MG63 (cell line): ENCODE data around the gene ANXA2R. TPM values are rescaled to one million over a fixed set of nuclear protein-coding genes. Genes with fewer than 3 reads are reported as not detected.
"Not testable (repeated sequence)": the region's sequence is repeated elsewhere in the genome, so short reads cannot be mapped to it uniquely, and the experiment has no call there.

Experiments
- DNase-seq: peaks from one replicate; pipeline ENCODE4 v3.0.0-alpha.2; 2020
- H3K27me3 ChIP-seq: fragments of 250-450 bp; sonication (Bioruptor Pico); 2 replicates; pipeline ENCODE4 v1.5.1; 2020; ENCODE audit warnings: mild to moderate bottlenecking, moderate library complexity
- H3K36me3 ChIP-seq: fragments of 250-450 bp; sonication (Bioruptor Pico); 2 replicates; pipeline ENCODE4 v1.5.1; 2020; ENCODE audit warnings: mild to moderate bottlenecking, moderate library complexity
- H3K4me3 ChIP-seq: fragments of 250-450 bp; sonication (Bioruptor Pico); 2 replicates; pipeline ENCODE4 v1.5.1; 2020; ENCODE audit warnings: mild to moderate bottlenecking, moderate library complexity
- H3K9me3 ChIP-seq: fragments of 250-450 bp; sonication (Bioruptor Pico); 2 replicates; pipeline ENCODE4 v1.5.1; 2020; ENCODE audit warnings: mild to moderate bottlenecking, moderate library complexity
- total RNA-seq: library from RNA; depleted of rRNA; stranded (reverse); fragments of >200 nt; shearing (Covaris generic); gene quantifications from 2 replicates; pipeline ENCODE4 v1.2.3, GENCODE V29; 2014; ENCODE audit warnings: low replicate concordance

Gene ANXA2R
- total RNA-seq, 1 experiment from 2014 or later = 4.3 TPM

- DNase-seq = peak; percentile 60
- Histone ChIP-seq H3K36me3 (peaks cover 2% of the 10 kb centered on the region; the same call in 1 of the 2 replicates), H3K27me3 (no peaks in the 10 kb centered on the region), H3K4me3 (peak overlapping the region; percentile 63), H3K9me3 (no peaks in the 10 kb centered on the region)
Observed at GRCh38 chr5:43041669-43042175, 1.6 kb upstream of the ANXA2R start.

GRCh38 chr5:43041110-43041668 is 1.1 kb upstream of the ANXA2R start:
- H3K9me3 ChIP-seq = no peaks in the 10 kb centered on the region
- peaks cover 2% of the 10 kb centered on the region; the same call in 1 of the 2 replicates for H3K36me3 ChIP-seq
- DNase-seq = peak; percentile 48
- H3K27me3 ChIP-seq = no peaks in the 10 kb centered on the region
- peak overlapping the region; percentile 63 for H3K4me3 ChIP-seq

DNA sequence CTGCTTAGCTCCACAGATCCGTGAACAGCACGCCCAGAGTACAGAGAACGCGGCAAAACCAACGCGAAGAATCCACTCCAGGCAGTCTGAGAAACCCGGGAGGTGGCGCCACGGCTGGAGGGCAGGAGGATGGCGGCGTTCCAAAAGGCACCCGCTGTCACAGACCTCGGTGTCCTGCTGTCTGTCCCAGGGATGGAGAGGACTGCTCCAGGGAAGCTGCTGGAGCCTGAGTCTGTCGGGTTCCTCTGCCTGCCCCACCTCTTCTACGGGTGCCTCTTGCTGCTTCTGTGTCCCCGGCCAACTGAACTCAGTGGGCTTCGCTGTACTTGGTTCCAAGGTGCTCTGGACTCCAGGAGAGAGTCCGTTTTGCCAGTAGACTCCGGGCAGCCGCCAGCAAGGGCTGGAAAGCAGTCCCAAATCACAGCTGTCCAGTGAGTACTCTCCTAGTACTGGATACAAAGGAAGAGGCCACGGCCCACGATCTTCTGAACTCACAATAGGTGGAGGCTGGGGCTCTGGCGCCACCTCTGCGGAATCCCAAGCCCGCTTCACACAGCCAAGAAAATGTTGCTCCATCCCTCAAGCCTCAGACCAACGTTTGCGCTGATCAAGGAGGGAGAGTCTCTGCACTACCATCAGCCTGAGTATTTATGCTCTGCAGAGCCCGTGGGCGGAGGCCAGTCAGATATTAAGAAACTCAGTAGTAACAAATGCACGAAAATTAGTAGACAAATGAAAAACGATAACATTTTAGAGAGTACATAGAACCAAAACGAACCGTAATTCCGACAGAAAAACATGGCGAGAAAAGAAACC is 440 bp downstream of the ANXA2R start:
- Histone ChIP-seq H3K36me3 (peaks cover 2% of the 10 kb centered on the region; the same call in 1 of the 2 replicates), H3K4me3 (peak overlapping the region; percentile 63), H3K9me3 (no peaks in the 10 kb centered on the region), H3K27me3 (no peaks in the 10 kb centered on the region)
- peak; percentile 79 for DNase-seq

DNA sequence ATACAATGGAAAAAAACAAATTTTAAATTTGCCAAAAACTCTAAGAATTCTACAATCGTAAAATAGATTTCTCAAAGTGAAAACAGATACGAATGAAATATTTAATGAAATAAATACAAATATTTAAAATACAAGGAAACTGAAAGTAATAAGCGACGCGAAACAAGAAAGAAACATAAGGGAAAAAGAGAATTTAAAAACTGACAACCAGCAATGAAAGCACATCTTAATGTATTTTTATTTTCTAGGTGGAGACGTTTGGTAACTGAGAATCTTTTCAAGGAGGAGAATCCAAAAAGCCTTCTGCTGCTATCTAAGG is 1.0 kb downstream of the ANXA2R start:
- Histone ChIP-seq H3K4me3 (peak overlapping the region; percentile 63), H3K27me3 (no peaks in the 10 kb centered on the region), H3K36me3 (no peaks in the 10 kb centered on the region; the same call in 1 of the 2 replicates), H3K9me3 (no peaks in the 10 kb centered on the region)
- no peak for DNase-seq

GRCh38 chr5:43038496-43038989 is 1.6 kb downstream of the ANXA2R start:
- H3K36me3 ChIP-seq = no peaks in the 10 kb centered on the region
- no peaks in the 10 kb centered on the region for H3K27me3 ChIP-seq
- no peak for DNase-seq
- H3K9me3 ChIP-seq = no peaks in the 10 kb centered on the region
- peak overlapping the region; percentile 63 for H3K4me3 ChIP-seq

- Histone ChIP-seq H3K4me3 (peak overlapping the region; percentile 63), H3K27me3 (no peaks in the 10 kb centered on the region), H3K9me3 (no peaks in the 10 kb centered on the region), H3K36me3 (no peaks in the 10 kb centered on the region)
- no peak for DNase-seq
Observed at GRCh38 chr5:43037636-43038495, 2.3 kb downstream of the ANXA2R start.

GRCh38 chr5:43036856-43037635 is 3.1 kb downstream of the ANXA2R start:
- no peaks in the 10 kb centered on the region for H3K9me3 ChIP-seq
- no peaks in the 10 kb centered on the region for H3K36me3 ChIP-seq
- H3K4me3 ChIP-seq = peak overlapping the region; percentile 63
- H3K27me3 ChIP-seq = no peaks in the 10 kb centered on the region
- DNase-seq = peak; percentile 38

- Histone ChIP-seq H3K4me3 (no peak overlapping the region), H3K36me3 (no peaks in the 10 kb centered on the region), H3K27me3 (no peaks in the 10 kb centered on the region), H3K9me3 (no peaks in the 10 kb centered on the region)
- no peak for DNase-seq
Observed at GRCh38 chr5:43036409-43036808, 3.7 kb downstream of the ANXA2R start.

DNA sequence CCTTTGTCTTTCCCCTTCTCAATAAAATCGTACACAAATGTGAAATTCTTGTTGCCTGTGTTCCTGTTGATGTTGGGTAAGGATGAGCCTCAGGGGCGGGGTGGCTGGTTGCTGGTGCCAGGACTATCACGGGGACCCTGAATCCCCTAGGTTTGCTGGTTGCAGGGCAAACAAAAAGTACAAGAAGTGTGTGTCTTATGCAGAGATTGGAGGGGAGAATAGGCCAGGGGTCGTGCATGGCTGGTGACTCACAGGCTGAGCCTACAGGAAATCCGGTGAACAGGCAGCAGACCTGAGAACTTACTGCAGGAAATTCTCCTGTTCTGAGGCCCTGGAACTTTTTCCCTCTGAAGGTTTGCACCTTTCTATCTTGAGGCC is 5.5 kb downstream of the ANXA2R start:
- no peaks in the 10 kb centered on the region for H3K9me3 ChIP-seq
- H3K27me3 ChIP-seq = no peaks in the 10 kb centered on the region
- H3K4me3 ChIP-seq = no peak overlapping the region
- DNase-seq = no peak
- no peaks in the 10 kb centered on the region for H3K36me3 ChIP-seq

DNA sequence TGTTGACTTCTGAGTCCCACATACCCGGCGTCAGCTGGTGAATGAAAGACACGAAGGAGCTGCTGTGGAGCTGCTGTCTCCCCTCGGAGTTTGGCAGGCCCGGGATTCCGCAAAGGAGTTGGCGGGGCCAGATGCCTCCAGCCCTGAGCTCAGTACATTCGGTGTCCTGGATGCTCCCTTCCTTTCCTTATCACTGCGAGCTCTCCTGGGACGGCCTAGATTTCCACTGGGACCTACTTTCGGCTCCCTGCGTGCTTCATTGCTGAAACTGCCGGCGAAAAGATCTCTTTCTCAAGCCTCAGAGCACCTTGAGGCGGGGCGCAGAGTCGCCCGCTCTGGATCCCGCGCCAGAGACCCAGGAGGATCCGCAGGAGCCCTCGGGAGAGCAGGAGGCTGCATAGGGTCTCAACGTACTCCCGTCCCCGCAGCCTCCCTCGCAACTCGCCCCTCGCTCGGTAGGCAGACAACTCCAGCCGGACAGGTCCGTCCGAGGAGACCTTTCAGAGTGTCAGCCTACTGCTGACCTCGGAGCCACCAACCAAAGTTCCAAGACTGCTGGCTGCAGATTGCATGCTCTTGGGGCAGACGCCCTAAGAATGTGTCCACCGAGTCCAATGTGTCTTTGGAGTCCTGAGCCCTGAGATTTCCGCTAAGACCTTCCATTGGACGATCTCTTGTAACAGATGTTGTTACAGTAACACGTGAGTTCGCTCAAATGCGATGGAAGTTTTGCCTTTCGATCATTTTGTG is 6.1 kb downstream of the ANXA2R start:
- Histone ChIP-seq H3K4me3 (no peak overlapping the region), H3K9me3 (no peaks in the 10 kb centered on the region), H3K27me3 (no peaks in the 10 kb centered on the region), H3K36me3 (no peaks in the 10 kb centered on the region)
- DNase-seq = no peak

DNA sequence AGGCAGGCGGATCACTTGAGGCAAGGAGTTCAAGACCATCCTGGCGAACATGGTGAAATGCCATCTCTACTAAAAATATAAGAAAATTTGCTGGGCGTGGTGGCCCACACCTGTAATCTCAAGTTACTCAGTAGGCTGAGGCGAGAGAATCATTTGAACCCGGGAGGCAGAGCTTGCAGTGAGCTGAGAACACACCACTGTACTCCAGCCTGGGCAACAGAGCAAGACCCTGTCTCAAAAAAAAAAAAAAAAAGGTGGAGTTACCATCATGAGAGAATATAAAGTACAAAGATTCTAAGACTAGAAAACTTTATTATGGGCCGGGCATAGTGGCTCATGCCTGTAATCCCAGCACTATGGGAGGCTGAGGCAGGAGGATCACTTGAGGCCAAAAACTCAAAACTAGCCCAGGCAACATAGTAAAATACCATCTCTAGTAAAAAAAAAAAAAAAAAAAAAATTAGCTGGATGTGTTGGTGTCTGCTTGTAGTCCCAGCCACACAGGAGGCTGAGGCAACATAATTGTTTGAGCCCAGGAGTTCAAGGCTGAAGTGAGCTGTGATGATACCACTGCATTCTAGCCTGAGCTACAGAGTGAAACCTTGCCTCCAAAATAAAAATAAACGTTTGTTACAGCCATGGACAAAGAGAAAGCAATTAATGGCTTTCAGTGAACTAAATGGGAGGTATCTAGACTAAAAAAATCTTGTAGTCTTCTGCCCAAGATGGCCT is 12.9 kb downstream of the ANXA2R start:
- H3K9me3 ChIP-seq = no peaks in the 10 kb centered on the region
- no peaks in the 10 kb centered on the region for H3K36me3 ChIP-seq
- no peak overlapping the region for H3K4me3 ChIP-seq
- DNase-seq = no peak
- no peaks in the 10 kb centered on the region for H3K27me3 ChIP-seq

- not testable (repeated sequence) for H3K4me3 ChIP-seq, H3K9me3 ChIP-seq, DNase-seq, H3K36me3 ChIP-seq, H3K27me3 ChIP-seq
Observed at GRCh38 chr5:43025184-43025950, 14.8 kb downstream of the ANXA2R start.

DNA sequence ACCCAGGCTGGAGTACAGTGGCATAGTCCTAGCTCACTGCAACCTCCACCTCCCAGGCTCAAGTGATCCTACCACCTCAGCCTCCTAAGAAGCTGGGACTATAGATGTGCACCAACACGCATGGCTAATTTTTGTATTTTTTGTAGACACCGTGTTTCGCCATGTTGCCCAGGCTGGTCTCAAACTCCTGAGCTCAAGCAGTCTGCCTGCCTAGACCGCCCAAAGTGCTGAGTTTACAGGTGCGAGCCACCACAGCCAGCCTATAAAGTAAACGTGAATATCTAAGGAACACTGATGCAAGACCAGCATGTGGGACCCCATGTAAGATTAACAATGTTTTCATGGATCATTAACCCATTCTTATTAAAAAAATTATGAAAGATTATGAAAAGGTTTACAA is 15.9 kb downstream of the ANXA2R start:
- Histone ChIP-seq H3K27me3 (no peaks in the 10 kb centered on the region), H3K4me3 (no peak overlapping the region)
- DNase-seq = no peak

GRCh38 chr5:43021151-43021550 is 19.0 kb downstream of the ANXA2R start:
- Histone ChIP-seq H3K4me3 (no peak overlapping the region), H3K9me3 (no peaks in the 10 kb centered on the region), H3K36me3 (no peaks in the 10 kb centered on the region), H3K27me3 (no peaks in the 10 kb centered on the region)
- DNase-seq = no peak

More for the DNA sequence above, 15.9 kb downstream of the ANXA2R start:
- Histone ChIP-seq H3K36me3 (no peaks in the 10 kb centered on the region), H3K9me3 (no peaks in the 10 kb centered on the region)

GRCh38 chr5:43020399-43020746 is 19.7 kb downstream of the ANXA2R start:
- H3K36me3 ChIP-seq = no peaks in the 10 kb centered on the region
- DNase-seq = no peak
- H3K27me3 ChIP-seq = no peaks in the 10 kb centered on the region
- H3K9me3 ChIP-seq = no peaks in the 10 kb centered on the region
- H3K4me3 ChIP-seq = peak overlapping the region; percentile 58
